SK-N-SH (cell line): Measurements from ENCODE around the gene WDR6. TPM values are rescaled to one million over a fixed set of nuclear protein-coding genes. Genes with fewer than 3 reads are reported as not detected.

ENCODE experiments used
- CTCF ChIA-PET: fragments of 300-600, 350-600 bp; formaldehyde crosslinking; extraction: SDS; loops from one replicate; lab custom pipeline; 2021; lab: Yijun Ruan, JAX
- POLR2A ChIA-PET: fragments of 350-600 bp; sonication (Branson Sonifier 250); formaldehyde crosslinking; extraction: SDS; loops from one replicate; lab custom pipeline; 2020; ENCODE audit warnings: antibody characterized with exemption, inconsistent platforms; lab: Yijun Ruan, JAX
- DNase-seq: peaks from one replicate; pipeline ENCODE4 v3.0.0; 2012
- H2AFZ ChIP-seq: fragments of 200-600 bp; sonication (generic); 2 replicates; pipeline ENCODE4 v1.8.1; 2016; ENCODE audit warnings: antibody characterized with exemption, mild to moderate bottlenecking, low read depth
- H3F3A ChIP-seq: fragments of 200-600 bp; sonication (generic); replicated peaks from 2 replicates; pipeline ENCODE3; 2016; ENCODE audit warnings: antibody characterized with exemption, mild to moderate bottlenecking; ENCODE audit not compliant: insufficient read depth
- H3K27ac ChIP-seq, 2 experiments: fragments of 200-500 bp in 1 of 2; fragments of 200-600 bp in 1 of 2; sonication (Bioruptor generic) in 1 of 2; sonication (generic), shearing (Covaris generic) in 1 of 2; 2 replicates each; pipeline versions ENCODE4 v1.5.1 to v1.6.1; 2014 to 2016; ENCODE audit warnings: low read depth in 2 of 2, inconsistent platforms in 1 of 2, low read length in 1 of 2, mild to moderate bottlenecking in 1 of 2, mixed read lengths in 1 of 2
- H3K27me3 ChIP-seq: fragments of 200-600 bp; sonication (generic), shearing (Covaris generic); 2 replicates; pipeline ENCODE4 v1.6.1; 2016; ENCODE audit warnings: mixed run types; ENCODE audit not compliant: insufficient read depth
- H3K36me3 ChIP-seq, 2 experiments: fragments of 200-500 bp in 1 of 2; fragments of 200-600 bp in 1 of 2; sonication (Bioruptor generic) in 1 of 2; sonication (generic) in 1 of 2; replicated peaks in 1 of 2; 2 replicates each; pipeline versions ENCODE3 to v1.5.1; 2014 to 2016; ENCODE audit warnings: low read length in 1 of 2, mild to moderate bottlenecking in 1 of 2; ENCODE audit not compliant: insufficient read depth in 2 of 2, control insufficient read depth in 1 of 2
- H3K4me1 ChIP-seq, 2 experiments: fragments of 200-500 bp in 1 of 2; fragments of 200-600 bp in 1 of 2; sonication (Bioruptor generic) in 1 of 2; sonication (generic), shearing (Covaris generic) in 1 of 2; 2 replicates each; pipeline versions ENCODE4 v1.5.1 to v1.6.1; 2014 to 2016; ENCODE audit warnings: low read depth in 1 of 2, low read length in 1 of 2, mixed run types in 1 of 2; ENCODE audit not compliant: insufficient read depth in 2 of 2, control insufficient read depth in 1 of 2
- H3K4me2 ChIP-seq: fragments of 200-600 bp; sonication (generic), shearing (Covaris generic); 2 replicates; pipeline ENCODE4 v1.6.1; 2017; ENCODE audit warnings: mixed run types
- H3K4me3 ChIP-seq, 2 experiments: fragments of 200-500 bp in 1 of 2; fragments of 200-600 bp in 1 of 2; sonication (Bioruptor generic) in 1 of 2; sonication (generic), shearing (Covaris generic) in 1 of 2; 2 replicates each; pipeline versions ENCODE4 v1.5.1 to v1.8.1; 2014 to 2016; ENCODE audit warnings: low read depth in 2 of 2, inconsistent platforms in 1 of 2, low read length in 1 of 2, mild to moderate bottlenecking in 1 of 2, mixed read lengths in 1 of 2, moderate library complexity in 1 of 2
- H3K79me2 ChIP-seq: fragments of 200-600 bp; sonication (generic); 2 replicates; pipeline ENCODE4 v1.8.1; 2017; ENCODE audit warnings: mild to moderate bottlenecking; ENCODE audit not compliant: insufficient read depth
- H3K9ac ChIP-seq: fragments of 200-600 bp; sonication (generic); 2 replicates; pipeline ENCODE4 v1.6.1; 2017; ENCODE audit warnings: mixed run types
- H3K9me2 ChIP-seq: fragments of 200-600 bp; sonication (generic); 2 replicates; pipeline ENCODE4 v1.6.1; 2017; ENCODE audit warnings: mixed run types
- H3K9me3 ChIP-seq: fragments of 200-600 bp; sonication (generic); 2 replicates; pipeline ENCODE4 v1.6.1; 2017; ENCODE audit warnings: mixed run types, mild to moderate bottlenecking, moderate library complexity
- H4K20me1 ChIP-seq: fragments of 200-600 bp; sonication (generic); 2 replicates; pipeline ENCODE4 v1.6.1; 2017; ENCODE audit warnings: mild to moderate bottlenecking, mixed run types; ENCODE audit not compliant: insufficient read depth
- CHD2 ChIP-seq: fragments of 150-350 bp; IDR thresholded peaks from 2 replicates; pipeline ENCODE4 v1.6.1; 2018; ENCODE audit warnings: low read length; ENCODE audit not compliant: partially characterized antibody
- ELF1 ChIP-seq: IDR thresholded peaks from 2 replicates; pipeline ENCODE4 v1.4.0; 2012
- FOSL2 ChIP-seq: IDR thresholded peaks from 2 replicates; pipeline ENCODE4 v1.4.0; 2012; ENCODE audit warnings: low read depth, mild to moderate bottlenecking, moderate library complexity, borderline replicate concordance
- FOXJ3 ChIP-seq: sonication (generic); formaldehyde crosslinking; IDR thresholded peaks from 2 replicates; pipeline ENCODE4 v1.5.1; 2020; ENCODE audit warnings: mild to moderate bottlenecking, missing genetic modification reagents
- FOXM1 ChIP-seq: IDR thresholded peaks from 2 replicates; pipeline ENCODE4 v1.4.0; 2012; ENCODE audit warnings: low read depth, mild to moderate bottlenecking
- GABPA ChIP-seq: IDR thresholded peaks from 2 replicates; pipeline ENCODE4 v1.4.0; 2012; ENCODE audit warnings: low read depth, mild to moderate bottlenecking
- NRF1 ChIP-seq: IDR thresholded peaks from 2 replicates; pipeline ENCODE4 v1.6.1; 2012; ENCODE audit warnings: low read depth, mild to moderate bottlenecking, low read length
- POLR2AphosphoS5 ChIP-seq: IDR thresholded peaks from 2 replicates; pipeline ENCODE4 v1.6.1; 2012; ENCODE audit warnings: low read depth, low read length
- RCOR1 ChIP-seq: fragments of 150-350 bp; IDR thresholded peaks from 2 replicates; pipeline ENCODE4 v1.6.1; 2017; ENCODE audit warnings: antibody characterized with exemption, low read length
- REST ChIP-seq: IDR thresholded peaks from 2 replicates; pipeline ENCODE4 v1.6.1; 2012; ENCODE audit warnings: mild to moderate bottlenecking, low read depth, low read length, moderate library complexity
- SIN3A ChIP-seq: IDR thresholded peaks from 2 replicates; pipeline ENCODE4 v1.6.1; 2012; ENCODE audit warnings: low read depth, mild to moderate bottlenecking, low read length, moderate library complexity, borderline replicate concordance
- TCF12 ChIP-seq: IDR thresholded peaks from 2 replicates; pipeline ENCODE4 v1.4.0; 2012
- TEAD4 ChIP-seq: IDR thresholded peaks from 2 replicates; pipeline ENCODE4 v1.4.0; 2012; ENCODE audit warnings: mild to moderate bottlenecking, borderline replicate concordance; ENCODE audit not compliant: insufficient read depth
- USF2 ChIP-seq: fragments of 150-350 bp; IDR thresholded peaks from 2 replicates; pipeline ENCODE4 v1.6.1; 2017; ENCODE audit warnings: antibody characterized with exemption, low read length, low read depth, borderline replicate concordance
- ZBTB33 ChIP-seq: IDR thresholded peaks from 2 replicates; pipeline ENCODE4 v1.4.0; 2012; ENCODE audit warnings: low read depth, borderline replicate concordance
- whole genome bisulfite sequencing: methylation state at CpG from one replicate; pipeline ENCODE4 v1.1.6; 2017; ENCODE audit warnings: low lambda C conversion rate; 5-methylcytosine and 5-hydroxymethylcytosine counted together
- polyA plus RNA-seq, 3 experiments: library from polyadenylated mRNA; depleted of rRNA; stranded (reverse); fragments of >200 nt; gene quantifications; 2 replicates each; pipeline ENCODE4 v1.2.3, GENCODE V29; 2012

The WDR6 gene
- polyA plus RNA-seq, 1 of the 3 experiments (the other 2 are of a cell fraction), result 230 TPM

GRCh38 chr3:48982686-48983085, 24.5 kb upstream of the WDR6 start:
- ChIA-PET CTCF (no interaction called here), POLR2A (no interaction called here)
- H3K9me3 ChIP-seq, result no peaks in the 10 kb centered on the region
- no peaks in the 10 kb centered on the region for H3K79me2 ChIP-seq
- no peaks in the 10 kb centered on the region for H3K27me3 ChIP-seq
- no peaks in the 10 kb centered on the region for H3F3A ChIP-seq
- H3K36me3 ChIP-seq, result peaks cover 41 to 62% of the 10 kb centered on the region in 2 experiments
- 72% methylated on average over 2 of the region's 5 CpGs for WGBS
- no peaks in the 10 kb centered on the region for H4K20me1 ChIP-seq
- no peaks in the 10 kb centered on the region for H3K4me1 ChIP-seq
- DNase-seq, result no peak
- H3K9me2 ChIP-seq, result no peaks in the 10 kb centered on the region
- TF ChIP-seq SIN3A (no peak), NRF1 (no peak), REST (no peak), CHD2 (no peak), FOXM1 (no peak), POLR2AphosphoS5 (no peak), RCOR1 (no peak), TCF12 (no peak), TEAD4 (no peak), FOSL2 (no peak), ELF1 (no peak), GABPA (no peak), USF2 (no peak), FOXJ3 (CRISPR knock-in tag) (no peak), ZBTB33 (no peak)
- no peak overlapping the region for H3K4me3 ChIP-seq
- H3K4me2 ChIP-seq, result no peak overlapping the region
- H3K9ac ChIP-seq, result no peak overlapping the region
- H2AFZ ChIP-seq, result no peak overlapping the region
- H3K27ac ChIP-seq, result no peak overlapping the region
